PC-3 (cell line): ENCODE measurements around the gene ITIH3. TPM values are rescaled to one million over a fixed set of nuclear protein-coding genes. Genes with fewer than 3 reads are reported as not detected.

ENCODE experiments used
- ATAC-seq: fragments of 200-7000 bp; cut with Tn5 transposase; 2 replicates; pipeline ENCODE4 v1.9.1; 2020; ENCODE audit warnings: mild to moderate bottlenecking, moderate library complexity
- BruUV-seq: library from RNA; stranded (reverse); fragments of 400-500 nt; replicated peaks from 2 replicates; lab custom pipeline; 2021; lab: Mats Ljungman, UMichigan
- CTCF ChIA-PET: fragments of 300-600 bp; sonication (Branson Sonifier 250); formaldehyde crosslinking; loops from one replicate; lab custom pipeline; 2022; ENCODE audit warnings: antibody characterized with exemption; lab: Charles Lee
- POLR2A ChIA-PET: fragments of 300-600 bp; sonication (Branson Sonifier 250); formaldehyde crosslinking; loops from one replicate; lab custom pipeline; 2022; ENCODE audit warnings: antibody characterized with exemption; ENCODE audit not compliant: unreplicated experiment; lab: Charles Lee
- DNase-seq: peaks from one replicate; pipeline ENCODE4 v3.0.0-alpha.2; 2015
- H2AFZ ChIP-seq: fragments of 300-600 bp; sonication (generic); 2 replicates; pipeline ENCODE4 v1.6.0; 2016; ENCODE audit warnings: antibody characterized with exemption, low read length
- H3F3A ChIP-seq: fragments of 300-600 bp; sonication (generic); one replicate; pipeline ENCODE4 v1.6.0; 2017; ENCODE audit warnings: antibody characterized with exemption, low read length, control low read depth, mild to moderate bottlenecking; ENCODE audit not compliant: unreplicated experiment
- H3K27ac ChIP-seq: fragments of 300-600 bp; sonication (generic); 2 replicates; pipeline ENCODE4 v1.5.1; 2016; ENCODE audit warnings: mild to moderate bottlenecking, low read length
- H3K27me3 ChIP-seq: fragments of 300-600 bp; sonication (generic); 2 replicates; pipeline ENCODE4 v1.6.1; 2016; ENCODE audit warnings: low read length, mixed read lengths
- H3K36me3 ChIP-seq: fragments of 300-600 bp; sonication (generic); 2 replicates; pipeline ENCODE4 v1.6.1; 2016; ENCODE audit warnings: low read depth, mixed run types, low read length, mixed read lengths
- H3K4me1 ChIP-seq: fragments of 300-600 bp; sonication (generic); 2 replicates; pipeline ENCODE4 v1.5.1; 2016; ENCODE audit warnings: low read length; ENCODE audit not compliant: insufficient read depth
- H3K4me2 ChIP-seq: fragments of 300-600 bp; sonication (generic); 2 replicates; pipeline ENCODE4 v1.6.0; 2016; ENCODE audit warnings: low read length
- H3K4me3 ChIP-seq: fragments of 300-600 bp; sonication (generic); 2 replicates; pipeline ENCODE4 v1.5.1; 2016; ENCODE audit warnings: mild to moderate bottlenecking, low read length, mixed read lengths
- H3K79me2 ChIP-seq: fragments of 300-600 bp; sonication (generic); 2 replicates; pipeline ENCODE4 v1.6.1; 2017; ENCODE audit warnings: low read length, mixed read lengths
- H3K9ac ChIP-seq: fragments of 300-600 bp; sonication (generic); 2 replicates; pipeline ENCODE4 v1.6.0; 2016; ENCODE audit warnings: mild to moderate bottlenecking, low read length
- H3K9me2 ChIP-seq: fragments of 300-600 bp; sonication (generic); replicated peaks from 2 replicates; pipeline ENCODE4 v1.6.1; 2016; ENCODE audit warnings: mixed run types, low read length, mixed read lengths
- H3K9me3 ChIP-seq: fragments of 300-600 bp; sonication (generic); 2 replicates; pipeline ENCODE4 v1.6.1; 2016; ENCODE audit warnings: low read length, mixed read lengths
- H4K20me1 ChIP-seq: fragments of 300-600 bp; sonication (generic); 2 replicates; pipeline ENCODE4 v1.6.1; 2016; ENCODE audit warnings: low read length, mixed read lengths
- CTCF ChIP-seq: fragments of 300-600 bp; sonication (generic); conservative IDR thresholded peaks from 2 replicates; pipeline ENCODE4 v1.5.1; 2017; ENCODE audit warnings: antibody characterized with exemption, low read depth, mild to moderate bottlenecking, low read length
- EZH2 ChIP-seq: fragments of 300-600 bp; sonication (generic); IDR thresholded peaks from one replicate; pipeline ENCODE4 v1.6.1; 2017; ENCODE audit warnings: antibody characterized with exemption, mild to moderate bottlenecking, low read length; ENCODE audit not compliant: unreplicated experiment
- EZH2phosphoT487 ChIP-seq: fragments of 300-600 bp; sonication (generic); IDR thresholded peaks from 2 replicates; pipeline ENCODE4 v1.6.1; 2018; ENCODE audit warnings: mild to moderate bottlenecking, antibody characterized with exemption, low read length, borderline replicate concordance
- intact Hi-C: fragments of 100-400 bp; cut with micrococcal nuclease; formaldehyde crosslinking; loops from 2 replicates; pipeline ENCODE4 v1.9.0; 2023
- total RNA-seq: library from RNA; depleted of rRNA; stranded (reverse); fragments of >200 nt; gene quantifications from 2 replicates; pipeline ENCODE4 v1.2.3, GENCODE V29; 2014

ITIH3 gene
- total RNA-seq, 1 experiment from 2014 or later = not detected

GRCh38 chr3:52773361-52774065 lies 21.1 kb upstream of the ITIH3 start:
- DNase-seq (no peak), ATAC-seq (no peak)
- H3F3A ChIP-seq = no peaks in the 10 kb centered on the region
- H3K79me2 ChIP-seq = peaks cover 22% of the 10 kb centered on the region
- peaks cover under 1% of the 10 kb centered on the region; the same call in 1 of the 2 replicates for H3K36me3 ChIP-seq
- intact Hi-C loops = loop anchor here (10.0 kb wide), 1 partner anchor 291 kb away; no protein-coding TSS in a partner anchor
- H3K27me3 ChIP-seq = no peaks in the 10 kb centered on the region
- no peak overlapping the region for H3K4me3 ChIP-seq
- peaks cover 13% of the 10 kb centered on the region for H3K4me1 ChIP-seq
- no TSS peak for BruUV-seq
- H3K9me2 ChIP-seq = no peaks in the 10 kb centered on the region
- H3K9me3 ChIP-seq = no peaks in the 10 kb centered on the region
- ChIA-PET POLR2A (no interaction called here), CTCF (no interaction called here)
- H3K9ac ChIP-seq = no peak overlapping the region
- H4K20me1 ChIP-seq = no peaks in the 10 kb centered on the region
- no peak overlapping the region for H3K4me2 ChIP-seq
- H2AFZ ChIP-seq = no peak overlapping the region
- TF ChIP-seq EZH2phosphoT487 = no peak
- no peak for TF ChIP-seq EZH2
- no peak for TF ChIP-seq CTCF
- no peak overlapping the region for H3K27ac ChIP-seq

GRCh38 chr3:52774066-52774713 lies 20.4 kb upstream of the ITIH3 start:
- BruUV-seq = no TSS peak

More at GRCh38 chr3:52774066-52774713, 20.4 kb upstream of the ITIH3 start:
- TF ChIP-seq EZH2phosphoT487 (no peak), EZH2 (no peak), CTCF (no peak)
- Histone ChIP-seq H3K9me2 (no peaks in the 10 kb centered on the region), H3F3A (no peaks in the 10 kb centered on the region), H3K9me3 (no peaks in the 10 kb centered on the region), H3K27me3 (no peaks in the 10 kb centered on the region), H3K4me2 (no peak overlapping the region), H3K9ac (no peak overlapping the region), H3K79me2 (peaks cover 15% of the 10 kb centered on the region), H4K20me1 (no peaks in the 10 kb centered on the region), H3K27ac (no peak overlapping the region), H3K4me1 (peaks cover 12% of the 10 kb centered on the region), H2AFZ (no peak overlapping the region), H3K36me3 (no peaks in the 10 kb centered on the region), H3K4me3 (no peak overlapping the region)
- intact Hi-C loops = loop anchor here (10.0 kb wide), 1 partner anchor 291 kb away; no protein-coding TSS in a partner anchor
- ChIA-PET CTCF (no interaction called here), POLR2A (no interaction called here)
- no peak for DNase-seq
- no peak for ATAC-seq
